ENCODE measurements around the gene LCMT2.

The LCMT2 gene

GRCh38 chr15:43286074-43286473 lies 44.3 kb downstream of the LCMT2 start:
- peak; percentile 17 for ATAC-seq
- no peak for TF ChIP-seq ZFP3 (CRISPR knock-in tag; IDR thresholded peaks at IDR 0.05)
- TF ChIP-seq ESRRG (CRISPR knock-in tag; IDR thresholded peaks at IDR 0.05): no peak
- TF ChIP-seq ZC3H10 (CRISPR knock-in tag; IDR thresholded peaks at IDR 0.05): no peak
- TF ChIP-seq CSRNP3 (CRISPR knock-in tag; IDR thresholded peaks at IDR 0.05): no peak
- no peak for TF ChIP-seq CREB5 (CRISPR knock-in tag; IDR thresholded peaks at IDR 0.05; ENCODE audit: low read depth)
- no peak for TF ChIP-seq TCF4 (CRISPR knock-in tag; IDR thresholded peaks at IDR 0.05; ENCODE audit: borderline replicate concordance)
- TF ChIP-seq CSDC2 (CRISPR knock-in tag; IDR thresholded peaks at IDR 0.05): no peak
- no peak for TF ChIP-seq TSHZ2 (CRISPR knock-in tag; IDR thresholded peaks at IDR 0.05)
- TF ChIP-seq PATZ1 (CRISPR knock-in tag; IDR thresholded peaks at IDR 0.05; ENCODE audit: borderline replicate concordance): no peak
- TF ChIP-seq GLIS3 (CRISPR knock-in tag; IDR thresholded peaks at IDR 0.05): no peak
- no peak for TF ChIP-seq ARNTL (CRISPR knock-in tag; IDR thresholded peaks at IDR 0.05; ENCODE audit: borderline replicate concordance, low read depth)
- TF ChIP-seq RARB (CRISPR knock-in tag; IDR thresholded peaks at IDR 0.05): no peak
- no peak for TF ChIP-seq POU6F1 (CRISPR knock-in tag; IDR thresholded peaks at IDR 0.05; ENCODE audit: borderline replicate concordance, low read depth)
- no peak for TF ChIP-seq ZNF8 (CRISPR knock-in tag; IDR thresholded peaks at IDR 0.05)
- no peak for TF ChIP-seq ZFP30 (CRISPR knock-in tag; IDR thresholded peaks at IDR 0.05)
- no peak for TF ChIP-seq ISL1 (CRISPR knock-in tag; IDR thresholded peaks at IDR 0.05)
- TF ChIP-seq TOX (CRISPR knock-in tag; IDR thresholded peaks at IDR 0.05; ENCODE audit: borderline replicate concordance): no peak
- TF ChIP-seq SNAI2 (CRISPR knock-in tag; IDR thresholded peaks at IDR 0.05): no peak
- no peak for TF ChIP-seq BACH2 (CRISPR knock-in tag; IDR thresholded peaks at IDR 0.05; ENCODE audit: borderline replicate concordance)

- peak; percentile 90 for ATAC-seq
- TF ChIP-seq ESRRG (CRISPR knock-in tag; IDR thresholded peaks at IDR 0.05) (no peak), RARB (CRISPR knock-in tag; IDR thresholded peaks at IDR 0.05) (no peak), CREB5 (CRISPR knock-in tag; IDR thresholded peaks at IDR 0.05; ENCODE audit: low read depth) (no peak), POU6F1 (CRISPR knock-in tag; IDR thresholded peaks at IDR 0.05; ENCODE audit: borderline replicate concordance, low read depth) (no peak), CSDC2 (CRISPR knock-in tag; IDR thresholded peaks at IDR 0.05) (no peak), TCF4 (CRISPR knock-in tag; IDR thresholded peaks at IDR 0.05; ENCODE audit: borderline replicate concordance) (no peak), PPARA (CRISPR knock-in tag; IDR thresholded peaks at IDR 0.05; ENCODE audit: borderline replicate concordance) (no peak), CSRNP3 (CRISPR knock-in tag; IDR thresholded peaks at IDR 0.05) (no peak), BACH2 (CRISPR knock-in tag; IDR thresholded peaks at IDR 0.05; ENCODE audit: borderline replicate concordance) (no peak), ZNF70 (CRISPR knock-in tag; IDR thresholded peaks at IDR 0.05) (no peak), ZNF565 (CRISPR knock-in tag; conservative IDR thresholded peaks at IDR 0.05; ENCODE audit: low read depth) (no peak), SNAI2 (CRISPR knock-in tag; IDR thresholded peaks at IDR 0.05) (no peak), PATZ1 (CRISPR knock-in tag; IDR thresholded peaks at IDR 0.05; ENCODE audit: borderline replicate concordance) (no peak), ZFP3 (CRISPR knock-in tag; IDR thresholded peaks at IDR 0.05) (no peak), OSR1 (CRISPR knock-in tag; IDR thresholded peaks at IDR 0.05) (no peak), ARNTL (CRISPR knock-in tag; IDR thresholded peaks at IDR 0.05; ENCODE audit: borderline replicate concordance, low read depth) (no peak)
These were observed 44.8 kb downstream of the LCMT2 start for GRCh38 chr15:43285609-43286037.
